Kidney (tissue), 22 donors: ENCODE data around the gene C20orf141. TPM values are rescaled to one million over a fixed set of nuclear protein-coding genes. Genes with fewer than 3 reads are reported as not detected.
"Not testable (repeated sequence)": the region's sequence is repeated elsewhere in the genome, so short reads cannot be mapped to it uniquely, and the experiment has no call there.

ENCODE experiments used
- DNase-seq, 5 donors: peaks; one replicate each; pipeline ENCODE4 v3.0.0-alpha.2; 2013 to 2020
- FAIRE-seq: peaks from 2 replicates; lab custom pipeline; 2012; peaks lifted over from hg19 to GRCh38; lab: Jason Lieb, UNC
- H3K27ac ChIP-seq, 2 donors: one replicate each; pipeline ENCODE4 v1.7.0; 2013; ENCODE audit warnings: low read depth in 2 of 2, low read length in 2 of 2, inconsistent platforms in 1 of 2
- H3K27me3 ChIP-seq: one replicate; pipeline ENCODE4 v1.7.1; 2013; ENCODE audit warnings: low read length, inconsistent platforms; ENCODE audit not compliant: control insufficient read depth, insufficient read depth
- H3K36me3 ChIP-seq, 3 donors: one replicate each; pipeline versions ENCODE4 v1.7.0 to v1.7.1; 2013; ENCODE audit warnings: low read length in 3 of 3, control low read depth in 1 of 3, inconsistent platforms in 1 of 3; ENCODE audit not compliant: insufficient read depth in 3 of 3, control insufficient read depth in 2 of 3
- H3K4me1 ChIP-seq, 3 donors: one replicate each; pipeline versions ENCODE4 v1.7.0 to v1.7.1; 2013; ENCODE audit warnings: low read length in 3 of 3, inconsistent platforms in 1 of 3, low read depth in 1 of 3; ENCODE audit not compliant: control insufficient read depth in 2 of 3, insufficient read depth in 2 of 3
- H3K4me3 ChIP-seq, 3 donors: one replicate each; pipeline versions ENCODE4 v1.7.0 to v1.8.1; 2013; ENCODE audit warnings: low read length in 3 of 3, control low read depth in 1 of 3, inconsistent platforms in 1 of 3
- H3K9ac ChIP-seq, 3 donors: one replicate each; pipeline versions ENCODE4 v1.7.0 to v1.7.1; 2013; ENCODE audit warnings: low read length in 3 of 3, control low read depth in 1 of 3, inconsistent platforms in 1 of 3
- H3K9me3 ChIP-seq, 3 donors: one replicate each; pipeline versions ENCODE4 v1.7.0 to v1.7.1; 2013; ENCODE audit warnings: low read length in 3 of 3, control low read depth in 1 of 3, inconsistent platforms in 1 of 3; ENCODE audit not compliant: control insufficient read depth in 2 of 3, insufficient read depth in 1 of 3
- intact Hi-C: fragments of 100-400 bp; cut with DNase I; formaldehyde crosslinking; loops from one replicate; pipeline ENCODE4 v1.11.1; 2022
- long read RNA-seq, 10 donors: library from polyadenylated mRNA in 1 of 10; unstranded in 1 of 10; transcript quantifications; one replicate each; pipeline ENCODE4 v2.0.0 and lab custom pipeline, GENCODE V29; 2021 to 2026
- polyA plus RNA-seq: library from polyadenylated mRNA; stranded (reverse); fragments of 350-450 nt; fragmentation: Illumina TruSeq; extraction: RNeasy Lipid Tissue Mini Kit (QIAGEN cat#74804); gene quantifications from one replicate; pipeline ENCODE4 v1.2.3, GENCODE V29; 2014; ENCODE audit warnings: low read depth, low replicate concordance; ENCODE audit not compliant: insufficient read depth
- total RNA-seq: library from RNA; stranded (reverse); fragmentation: NEBNext Ultra II Directional; extraction: Animal tissue kit (Norgen Biotek cat#: 25700); gene quantifications from one replicate; pipeline ENCODE4 v1.2.1, GENCODE V29; 2021
- TF ChIP-seq, protein P1 (sequence below): IDR thresholded peaks from 3 replicates; pipeline ENCODE4 v1.5.1; 2012; ENCODE audit warnings: mild to moderate bottlenecking, moderate library complexity, borderline replicate concordance; ENCODE audit not compliant: insufficient read depth; ENCODE audit errors: extremely low read depth
- donor health status: control.
- donor health status: control.
- donor health status: control.
- donor health status: control.
- donor health status: control.
- donor health status: DM: yes; HTN: yes; CAD: no.
- donor health status: Normal renal cell carcinoma (clear cell type).

The C20orf141 gene, protein sequence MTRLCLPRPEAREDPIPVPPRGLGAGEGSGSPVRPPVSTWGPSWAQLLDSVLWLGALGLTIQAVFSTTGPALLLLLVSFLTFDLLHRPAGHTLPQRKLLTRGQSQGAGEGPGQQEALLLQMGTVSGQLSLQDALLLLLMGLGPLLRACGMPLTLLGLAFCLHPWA
- total RNA-seq (not detected), polyA plus RNA-seq (not detected)
- long read RNA-seq, donor 1, result 0 reads
- long read RNA-seq, donor 2, result 0 reads
- long read RNA-seq, donor 3, result 0 reads
- long read RNA-seq, donor 4, result 0 reads
- long read RNA-seq, donor 5, result 0 reads
- long read RNA-seq, donor 6, result 0 reads
- long read RNA-seq, donor 7, result 0 reads
- long read RNA-seq, donor 8, result 0 reads
- long read RNA-seq, donor 9, result 0 reads
- long read RNA-seq, donor 10, result 0 reads

DNA sequence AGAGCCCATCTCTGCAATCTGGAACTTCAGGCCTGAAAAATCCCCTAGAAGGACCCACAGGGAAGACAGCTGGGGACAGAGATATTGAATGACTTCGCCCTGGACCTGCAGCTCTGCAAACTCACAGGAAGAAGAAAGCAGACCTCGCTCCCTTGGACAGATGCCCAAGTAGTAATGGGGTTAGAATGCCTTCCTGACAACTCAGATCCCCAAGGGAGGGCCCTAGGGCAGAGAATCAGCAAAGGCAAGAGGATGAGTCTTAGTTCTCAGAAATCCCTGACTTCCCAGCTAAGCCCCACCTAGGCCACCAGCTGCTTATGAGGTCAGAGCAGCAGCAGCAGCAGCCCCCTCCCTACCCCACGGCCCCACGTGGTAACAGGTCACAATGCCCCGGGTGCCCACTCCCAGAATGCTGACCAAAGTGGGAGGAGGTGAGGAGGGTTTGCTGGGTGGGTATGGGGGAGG, at the start of gene C20orf141:
Gene C20orf141, plus strand, starts transcription at position 401 of the 465 bp plus-strand sequence. CDS start 198 bp downstream, outside the sequence.
- Histone ChIP-seq H3K4me3 (no peak within 1 kb of the TSS), H3K9ac (no peak within 1 kb of the TSS), H3K27me3 (no peaks in the 10 kb centered on the region), H3K36me3 (no peaks in the 10 kb centered on the region), H3K27ac (no peak within 1 kb of the TSS), H3K9me3 (peaks cover 0 to 5% (median 3%) of the 10 kb centered on the region in 3 donors), H3K4me1 (no peaks in the 10 kb centered on the region)
- intact Hi-C loops, result no loop called here
- FAIRE-seq (no peak), DNase-seq (peak; percentile 32 to 80 (median 49))
- TF ChIP-seq, protein P1, sequence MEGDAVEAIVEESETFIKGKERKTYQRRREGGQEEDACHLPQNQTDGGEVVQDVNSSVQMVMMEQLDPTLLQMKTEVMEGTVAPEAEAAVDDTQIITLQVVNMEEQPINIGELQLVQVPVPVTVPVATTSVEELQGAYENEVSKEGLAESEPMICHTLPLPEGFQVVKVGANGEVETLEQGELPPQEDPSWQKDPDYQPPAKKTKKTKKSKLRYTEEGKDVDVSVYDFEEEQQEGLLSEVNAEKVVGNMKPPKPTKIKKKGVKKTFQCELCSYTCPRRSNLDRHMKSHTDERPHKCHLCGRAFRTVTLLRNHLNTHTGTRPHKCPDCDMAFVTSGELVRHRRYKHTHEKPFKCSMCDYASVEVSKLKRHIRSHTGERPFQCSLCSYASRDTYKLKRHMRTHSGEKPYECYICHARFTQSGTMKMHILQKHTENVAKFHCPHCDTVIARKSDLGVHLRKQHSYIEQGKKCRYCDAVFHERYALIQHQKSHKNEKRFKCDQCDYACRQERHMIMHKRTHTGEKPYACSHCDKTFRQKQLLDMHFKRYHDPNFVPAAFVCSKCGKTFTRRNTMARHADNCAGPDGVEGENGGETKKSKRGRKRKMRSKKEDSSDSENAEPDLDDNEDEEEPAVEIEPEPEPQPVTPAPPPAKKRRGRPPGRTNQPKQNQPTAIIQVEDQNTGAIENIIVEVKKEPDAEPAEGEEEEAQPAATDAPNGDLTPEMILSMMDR, result no peak

DNA sequence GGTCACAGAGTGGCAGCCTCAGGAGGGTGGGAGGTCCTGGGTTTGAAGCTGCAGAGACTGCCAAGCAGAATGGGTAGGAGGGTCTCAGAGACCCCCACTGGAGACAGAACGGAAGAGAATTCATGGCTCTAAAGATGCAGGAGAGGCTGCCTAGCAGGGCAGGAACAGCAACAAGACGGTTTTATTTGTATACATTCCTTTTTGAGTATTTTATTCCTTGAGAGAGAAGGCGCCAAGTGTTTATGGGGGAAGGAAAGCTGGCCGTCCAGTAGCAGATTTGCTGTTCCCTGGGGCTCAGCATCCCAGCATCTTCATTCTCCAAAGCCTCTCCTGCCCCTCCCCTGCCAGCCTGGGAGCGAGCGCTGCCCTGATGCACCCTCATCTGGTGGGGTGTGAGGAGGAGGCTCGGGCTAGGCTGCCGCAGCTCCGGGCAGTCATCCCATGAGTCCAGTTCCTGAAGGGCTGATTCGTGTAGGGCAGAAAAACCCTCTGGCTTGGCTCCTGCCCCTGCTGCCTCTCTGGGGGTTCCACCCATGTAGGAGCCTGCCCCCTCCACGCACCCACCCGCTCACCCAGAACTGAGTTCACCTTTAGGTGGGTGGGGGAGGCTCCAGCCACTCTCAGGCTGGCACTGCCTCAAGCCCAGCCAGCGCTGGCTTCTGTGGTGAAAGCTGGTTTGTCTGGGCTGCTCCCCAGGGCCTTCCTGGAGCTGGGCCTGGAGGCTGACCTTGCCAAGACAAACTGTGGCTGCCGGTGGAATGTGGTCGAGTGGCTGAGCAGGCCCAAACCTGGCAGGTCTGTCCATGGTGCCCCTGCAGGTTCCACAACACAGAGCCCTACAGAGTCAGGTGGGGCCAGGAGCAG, 46.8 kb upstream of the C20orf141 start:
- intact Hi-C loops, result no loop called here
- no peak for FAIRE-seq
- no peak overlapping the region for H3K27ac ChIP-seq
- H3K9ac ChIP-seq, result no peak overlapping the region
- H3K4me1 ChIP-seq, result no peaks in the 10 kb centered on the region
- TF ChIP-seq, protein P1, result no peak
- H3K4me3 ChIP-seq, result no peak overlapping the region
- H3K36me3 ChIP-seq, result no peaks in the 10 kb centered on the region
- H3K27me3 ChIP-seq, result no peaks in the 10 kb centered on the region
- H3K9me3 ChIP-seq, result no peaks in the 10 kb centered on the region
- peak in 1 of 5 donors; percentile 88 for DNase-seq

DNA sequence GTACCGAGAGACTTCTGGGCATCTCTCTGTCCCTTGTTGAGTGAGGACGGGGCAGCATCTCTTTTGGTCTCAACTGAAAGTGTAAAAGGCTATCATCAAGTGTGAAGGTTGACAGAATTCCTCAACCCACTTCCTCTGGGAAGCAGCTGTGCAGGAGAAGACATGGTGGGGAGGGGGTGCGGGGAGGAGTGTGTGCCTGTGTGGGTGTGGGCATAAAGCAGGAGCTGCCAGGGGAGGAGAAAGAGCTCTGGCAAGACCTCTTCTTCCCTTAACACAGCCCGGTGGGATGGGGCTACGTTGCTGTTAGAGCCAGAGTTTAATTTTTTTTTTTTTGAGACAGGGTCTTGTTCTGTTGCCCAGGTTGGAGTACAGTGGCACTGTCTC, 46.2 kb upstream of the C20orf141 start:
- Histone ChIP-seq H3K4me1 (no peaks in the 10 kb centered on the region), H3K27ac (no peak overlapping the region), H3K27me3 (no peaks in the 10 kb centered on the region), H3K36me3 (no peaks in the 10 kb centered on the region), H3K9me3 (no peaks in the 10 kb centered on the region), H3K9ac (no peak overlapping the region), H3K4me3 (no peak overlapping the region)
- peak in 1 of 5 donors; percentile 57 for DNase-seq
- no peak for FAIRE-seq
- TF ChIP-seq, protein P1, result no peak
- intact Hi-C loops, result no loop called here

DNA sequence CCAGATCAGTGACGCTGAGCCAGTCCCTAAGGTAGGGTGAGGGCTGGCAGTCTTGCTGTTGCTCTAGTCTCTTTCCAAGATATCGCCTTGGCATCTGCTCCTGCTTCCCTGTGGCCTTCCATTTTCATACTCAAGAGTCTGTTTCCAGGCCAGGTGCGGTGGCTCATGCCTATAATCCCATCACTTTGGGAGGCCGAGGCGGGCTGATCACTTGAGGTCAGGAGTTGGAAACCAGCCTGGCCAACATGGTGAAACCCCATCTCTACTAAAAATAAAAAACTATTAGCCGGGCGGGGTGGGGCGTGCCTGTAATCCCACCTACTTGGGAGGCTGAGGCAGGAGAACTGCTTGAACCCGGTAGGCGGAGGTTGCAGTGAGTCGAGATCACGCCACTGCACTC, 44.7 kb upstream of the C20orf141 start:
- peak in 1 of 5 donors; percentile 48 for DNase-seq
- H3K27ac ChIP-seq, H3K9ac ChIP-seq, H3K4me3 ChIP-seq, intact Hi-C loops, H3K9me3 ChIP-seq, FAIRE-seq, H3K27me3 ChIP-seq, H3K36me3 ChIP-seq, H3K4me1 ChIP-seq: not testable (repeated sequence)
